ENCODE data around the gene CACNA1I. TPM values are rescaled to one million over a fixed set of nuclear protein-coding genes. Genes with fewer than 3 reads are reported as not detected.

CACNA1I gene
- total RNA-seq, 1 donor from 2014 or later, result 0.32 TPM

GRCh38 chr22:39654131-39654926 is 83.8 kb downstream of the CACNA1I start:
- TF ChIP-seq CTCF (IDR thresholded peaks at IDR 0.05), result no peak
- Histone ChIP-seq H3K4me1 (no peaks in the 10 kb centered on the region), H3K27me3 (peaks cover 15% of the 10 kb centered on the region), H3K9me3 (no peaks in the 10 kb centered on the region), H3K27ac (no peak overlapping the region), H3K4me3 (no peak overlapping the region), H3K36me3 (no peaks in the 10 kb centered on the region)
- ATAC-seq, result no peak
- DNase-seq, result no peak
- intact Hi-C loops (cut with DNase I), result no loop called here

GRCh38 chr22:39655004-39655579 is 84.5 kb downstream of the CACNA1I start:
- intact Hi-C loops (cut with DNase I), result no loop called here
- Histone ChIP-seq H3K36me3 (no peaks in the 10 kb centered on the region), H3K27ac (no peak overlapping the region), H3K27me3 (peaks cover 21% of the 10 kb centered on the region), H3K9me3 (no peaks in the 10 kb centered on the region), H3K4me1 (no peaks in the 10 kb centered on the region), H3K4me3 (no peak overlapping the region)
- no peak for TF ChIP-seq CTCF (IDR thresholded peaks at IDR 0.05)
- DNase-seq (no peak), ATAC-seq (no peak)

GRCh38 chr22:39655831-39656230 is 85.3 kb downstream of the CACNA1I start:
- Histone ChIP-seq H3K4me3 (no peak overlapping the region), H3K9me3 (no peaks in the 10 kb centered on the region), H3K4me1 (no peaks in the 10 kb centered on the region), H3K36me3 (no peaks in the 10 kb centered on the region), H3K27ac (no peak overlapping the region), H3K27me3 (peaks cover 28% of the 10 kb centered on the region)
- intact Hi-C loops (cut with DNase I), result no loop called here
- ATAC-seq (no peak), DNase-seq (no peak)
- TF ChIP-seq CTCF (IDR thresholded peaks at IDR 0.05), result no peak

- intact Hi-C loops (cut with DNase I), result no loop called here
- DNase-seq, result no peak
- Histone ChIP-seq H3K27ac (no peak overlapping the region), H3K27me3 (peaks cover 38% of the 10 kb centered on the region), H3K4me1 (no peaks in the 10 kb centered on the region), H3K9me3 (no peaks in the 10 kb centered on the region), H3K4me3 (no peak overlapping the region), H3K36me3 (no peaks in the 10 kb centered on the region)
- no peak for TF ChIP-seq CTCF (IDR thresholded peaks at IDR 0.05)
- no peak for ATAC-seq
Observed at GRCh38 chr22:39656495-39657490, 86.2 kb downstream of the CACNA1I start.

- H3K27ac ChIP-seq, result no peak overlapping the region
- intact Hi-C loops (cut with DNase I), result no loop called here
- H3K4me3 ChIP-seq, result no peak overlapping the region
- TF ChIP-seq CTCF (IDR thresholded peaks at IDR 0.05), result no peak
- H3K36me3 ChIP-seq, result no peaks in the 10 kb centered on the region
- peaks cover 3% of the 10 kb centered on the region for H3K4me1 ChIP-seq
- H3K9me3 ChIP-seq, result no peaks in the 10 kb centered on the region
- H3K27me3 ChIP-seq, result peaks cover 54% of the 10 kb centered on the region
- ATAC-seq, result no peak
- no peak for DNase-seq
Observed at GRCh38 chr22:39658367-39658766, 87.8 kb downstream of the CACNA1I start.
